CD4-positive, alpha-beta T cell (primary cell): ENCODE measurements around the gene SSBP3. TPM values are rescaled to one million over a fixed set of nuclear protein-coding genes. Genes with fewer than 3 reads are reported as not detected.

ENCODE experiments used
- ATAC-seq: fragments of 200-7000 bp; cut with Tn5 transposase; one replicate; pipeline ENCODE4 v1.10.0; 2022; ENCODE audit warnings: mild to moderate bottlenecking; ENCODE audit not compliant: poor library complexity
- CTCF ChIA-PET: fragments of 350-600 bp; sonication (Branson Sonifier 250); formaldehyde crosslinking; loops from one replicate; lab custom pipeline; 2021; ENCODE audit warnings: antibody characterized with exemption, inconsistent platforms; lab: Charles Lee
- POLR2A ChIA-PET: fragments of 350-600 bp; sonication (Branson Sonifier 250); formaldehyde crosslinking; loops from one replicate; lab custom pipeline; 2021; ENCODE audit warnings: antibody characterized with exemption, inconsistent platforms; lab: Charles Lee
- DNase-seq, 14 experiments: peaks; one replicate each; pipeline ENCODE4 v3.0.0-alpha.2; 2013 to 2020; ENCODE audit warnings: mixed read lengths in 2 of 14
- H3K27ac ChIP-seq, 2 donors: one replicate each; pipeline versions ENCODE4 v1.5.1 to v1.7.0; 2013; ENCODE audit warnings: low read length in 2 of 2, low read depth in 1 of 2, mild to moderate bottlenecking in 1 of 2
- H3K27me3 ChIP-seq, 2 experiments: 1 replicate in 1 of 2; 2 replicates in 1 of 2; pipeline versions ENCODE4 v1.6.1 to v1.7.0; 2013; ENCODE audit warnings: low read length in 2 of 2, control low read depth in 1 of 2, mild to moderate bottlenecking in 1 of 2, moderate library complexity in 1 of 2; ENCODE audit not compliant: insufficient read depth in 2 of 2, control insufficient read depth in 1 of 2
- H3K36me3 ChIP-seq: one replicate; pipeline ENCODE4 v1.6.1; 2013; ENCODE audit warnings: low read length, control low read depth; ENCODE audit not compliant: insufficient read depth
- H3K4me1 ChIP-seq: one replicate; pipeline ENCODE4 v1.6.1; 2013; ENCODE audit warnings: low read length, control low read depth; ENCODE audit not compliant: insufficient read depth
- H3K4me3 ChIP-seq: one replicate; pipeline ENCODE4 v1.5.1; 2013; ENCODE audit warnings: mild to moderate bottlenecking, low read length, moderate library complexity
- H3K9me3 ChIP-seq, 2 experiments: 1 replicate in 1 of 2; 2 replicates in 1 of 2; pipeline versions ENCODE4 v1.6.1 to v1.7.0; 2013; ENCODE audit warnings: low read length in 2 of 2, mild to moderate bottlenecking in 2 of 2, control low read depth in 1 of 2, moderate library complexity in 1 of 2; ENCODE audit not compliant: control insufficient read depth in 1 of 2, insufficient read depth in 1 of 2
- H3K27ac Mint-ChIP-seq: one replicate; pipeline ENCODE4 v1.8.0; 2020; ENCODE audit warnings: mixed read lengths
- H3K27me3 Mint-ChIP-seq: one replicate; pipeline ENCODE4 v1.8.0; 2021; ENCODE audit warnings: mixed read lengths
- H3K36me3 Mint-ChIP-seq: one replicate; pipeline ENCODE4 v1.8.0; 2021; ENCODE audit warnings: low read depth, mixed read lengths
- H3K4me1 Mint-ChIP-seq: one replicate; pipeline ENCODE4 v1.8.0; 2021; ENCODE audit warnings: low read depth, mixed read lengths
- H3K4me3 Mint-ChIP-seq: one replicate; pipeline ENCODE4 v1.8.0; 2020; ENCODE audit warnings: mild to moderate bottlenecking, mixed read lengths
- H3K9me3 Mint-ChIP-seq: one replicate; pipeline ENCODE4 v1.8.0; 2020; ENCODE audit warnings: mixed read lengths
- intact Hi-C, 2 experiments: fragments of 100-400 bp; cut with DNase I in 1 of 2; cut with micrococcal nuclease in 1 of 2; formaldehyde crosslinking; loops; one replicate each; pipeline versions ENCODE4 v1.15.1 to v1.9.0; 2023 to 2025; cut with DNase I, micrococcal nuclease
- total RNA-seq, 174 experiments: library from RNA in 2 of 174; stranded (reverse) in 2 of 174; gene quantifications; one replicate each; pipeline ENCODE4 v1.2.3 and lab custom pipeline; 2021 to 2026
- TF ChIP-seq, protein P1 (sequence below): fragments of 200-600 bp; IDR thresholded peaks from one replicate; pipeline ENCODE4 v1.8.0; 2022; ENCODE audit warnings: antibody characterized with exemption, mild to moderate bottlenecking

The SSBP3 gene
- total RNA-seq, 2 experiments from 2014 or later: 50.6 to 52.4 TPM

GRCh38 chr1:54257346-54257620 is 148.9 kb downstream of the SSBP3 start:
- peaks cover 41% of the 10 kb centered on the region for H3K36me3 Mint-ChIP-seq
- H3K4me1 ChIP-seq: no peaks in the 10 kb centered on the region
- no peak overlapping the region for H3K4me3 ChIP-seq
- TF ChIP-seq, protein P1, sequence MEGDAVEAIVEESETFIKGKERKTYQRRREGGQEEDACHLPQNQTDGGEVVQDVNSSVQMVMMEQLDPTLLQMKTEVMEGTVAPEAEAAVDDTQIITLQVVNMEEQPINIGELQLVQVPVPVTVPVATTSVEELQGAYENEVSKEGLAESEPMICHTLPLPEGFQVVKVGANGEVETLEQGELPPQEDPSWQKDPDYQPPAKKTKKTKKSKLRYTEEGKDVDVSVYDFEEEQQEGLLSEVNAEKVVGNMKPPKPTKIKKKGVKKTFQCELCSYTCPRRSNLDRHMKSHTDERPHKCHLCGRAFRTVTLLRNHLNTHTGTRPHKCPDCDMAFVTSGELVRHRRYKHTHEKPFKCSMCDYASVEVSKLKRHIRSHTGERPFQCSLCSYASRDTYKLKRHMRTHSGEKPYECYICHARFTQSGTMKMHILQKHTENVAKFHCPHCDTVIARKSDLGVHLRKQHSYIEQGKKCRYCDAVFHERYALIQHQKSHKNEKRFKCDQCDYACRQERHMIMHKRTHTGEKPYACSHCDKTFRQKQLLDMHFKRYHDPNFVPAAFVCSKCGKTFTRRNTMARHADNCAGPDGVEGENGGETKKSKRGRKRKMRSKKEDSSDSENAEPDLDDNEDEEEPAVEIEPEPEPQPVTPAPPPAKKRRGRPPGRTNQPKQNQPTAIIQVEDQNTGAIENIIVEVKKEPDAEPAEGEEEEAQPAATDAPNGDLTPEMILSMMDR: no peak
- ATAC-seq (no peak), DNase-seq (no peak)
- no peaks in the 10 kb centered on the region for H3K27me3 ChIP-seq
- H3K36me3 ChIP-seq: peaks cover 8% of the 10 kb centered on the region
- POLR2A ChIA-PET: no interaction called here
- CTCF ChIA-PET: interaction anchor here (0.5 kb wide), 1 partner anchor 771 kb away, joined by 5 read pairs; no protein-coding TSS in a partner anchor
- no peaks in the 10 kb centered on the region for H3K4me1 Mint-ChIP-seq
- H3K27ac Mint-ChIP-seq: no peak overlapping the region
- no peaks in the 10 kb centered on the region for H3K9me3 ChIP-seq
- intact Hi-C loops: no loop called here
- no peaks in the 10 kb centered on the region for H3K27me3 Mint-ChIP-seq
- no peak overlapping the region for H3K4me3 Mint-ChIP-seq
- no peaks in the 10 kb centered on the region for H3K9me3 Mint-ChIP-seq
- no peak overlapping the region for H3K27ac ChIP-seq

- Mint-ChIP-seq H3K9me3 (no peaks in the 10 kb centered on the region), H3K27ac (no peak overlapping the region), H3K4me1 (no peaks in the 10 kb centered on the region), H3K36me3 (peaks cover 47% of the 10 kb centered on the region), H3K27me3 (no peaks in the 10 kb centered on the region), H3K4me3 (no peak overlapping the region)
- no peak overlapping the region for H3K4me3 ChIP-seq
- intact Hi-C loops: no loop called here
- ChIA-PET POLR2A (no interaction called here), CTCF (no interaction called here)
- no peaks in the 10 kb centered on the region for H3K4me1 ChIP-seq
- DNase-seq: no peak
- TF ChIP-seq, protein P1: no peak
- peaks cover 11% of the 10 kb centered on the region for H3K36me3 ChIP-seq
- no peaks in the 10 kb centered on the region for H3K9me3 ChIP-seq
- no peak overlapping the region for H3K27ac ChIP-seq
- H3K27me3 ChIP-seq: no peaks in the 10 kb centered on the region
- ATAC-seq: no peak
Measured at GRCh38 chr1:54256522-54257345, 149.5 kb downstream of the SSBP3 start.

GRCh38 chr1:54255026-54255702 is 151.0 kb downstream of the SSBP3 start:
- H3K27me3 Mint-ChIP-seq: no peaks in the 10 kb centered on the region
- no peaks in the 10 kb centered on the region for H3K4me1 ChIP-seq
- H3K4me3 ChIP-seq: no peak overlapping the region
- no peaks in the 10 kb centered on the region for H3K9me3 ChIP-seq
- H3K4me3 Mint-ChIP-seq: no peak overlapping the region
- DNase-seq: no peak
- peaks cover 48% of the 10 kb centered on the region for H3K36me3 Mint-ChIP-seq
- ChIA-PET CTCF (no interaction called here), POLR2A (no interaction called here)
- intact Hi-C loops: no loop called here
- ATAC-seq: no peak
- no peak overlapping the region for H3K27ac Mint-ChIP-seq
- peaks cover 20% of the 10 kb centered on the region for H3K36me3 ChIP-seq
- no peak overlapping the region for H3K27ac ChIP-seq
- no peaks in the 10 kb centered on the region for H3K9me3 Mint-ChIP-seq
- no peaks in the 10 kb centered on the region for H3K27me3 ChIP-seq
- TF ChIP-seq, protein P1: no peak
- H3K4me1 Mint-ChIP-seq: no peaks in the 10 kb centered on the region
